Stimulated activated effector memory CD8-positive, alpha-beta T cell treated with anti-CD3 and anti-CD28 coated beads, Interleukin-12 subunit alpha, Interleukin-12 subunit beta, amount 100 ng/mL, for 72 hours (primary cell): Measurements from ENCODE around the gene PLPP3.
"Not testable (repeated sequence)": the region's sequence is repeated elsewhere in the genome, so short reads cannot be mapped to it uniquely, and the experiment has no call there.

Experiments
- ATAC-seq: fragments of 150-1000 bp; cut with Tn5 transposase; 2 replicates; pipeline ENCODE4 v1.10.0; 2021
- DNase-seq, 2 donors: peaks; one replicate each; pipeline ENCODE4 v3.0.0; 2021 to 2022; ENCODE audit warnings: low spot score in 2 of 2
- H3K27ac Mint-ChIP-seq: one replicate; pipeline ENCODE4 v1.8.0; 2022; ENCODE audit warnings: mild to moderate bottlenecking, mixed read lengths
- H3K36me3 Mint-ChIP-seq: one replicate; pipeline ENCODE4 v1.8.0; 2022; ENCODE audit warnings: mild to moderate bottlenecking, mixed read lengths
- H3K4me1 Mint-ChIP-seq: one replicate; pipeline ENCODE4 v1.8.0; 2022; ENCODE audit warnings: mixed read lengths
- H3K4me3 Mint-ChIP-seq: one replicate; pipeline ENCODE4 v1.8.0; 2022; ENCODE audit warnings: mild to moderate bottlenecking, mixed read lengths
- H3K9me3 Mint-ChIP-seq: one replicate; pipeline ENCODE4 v1.8.0; 2022; ENCODE audit warnings: mixed read lengths

PLPP3 gene

DNA sequence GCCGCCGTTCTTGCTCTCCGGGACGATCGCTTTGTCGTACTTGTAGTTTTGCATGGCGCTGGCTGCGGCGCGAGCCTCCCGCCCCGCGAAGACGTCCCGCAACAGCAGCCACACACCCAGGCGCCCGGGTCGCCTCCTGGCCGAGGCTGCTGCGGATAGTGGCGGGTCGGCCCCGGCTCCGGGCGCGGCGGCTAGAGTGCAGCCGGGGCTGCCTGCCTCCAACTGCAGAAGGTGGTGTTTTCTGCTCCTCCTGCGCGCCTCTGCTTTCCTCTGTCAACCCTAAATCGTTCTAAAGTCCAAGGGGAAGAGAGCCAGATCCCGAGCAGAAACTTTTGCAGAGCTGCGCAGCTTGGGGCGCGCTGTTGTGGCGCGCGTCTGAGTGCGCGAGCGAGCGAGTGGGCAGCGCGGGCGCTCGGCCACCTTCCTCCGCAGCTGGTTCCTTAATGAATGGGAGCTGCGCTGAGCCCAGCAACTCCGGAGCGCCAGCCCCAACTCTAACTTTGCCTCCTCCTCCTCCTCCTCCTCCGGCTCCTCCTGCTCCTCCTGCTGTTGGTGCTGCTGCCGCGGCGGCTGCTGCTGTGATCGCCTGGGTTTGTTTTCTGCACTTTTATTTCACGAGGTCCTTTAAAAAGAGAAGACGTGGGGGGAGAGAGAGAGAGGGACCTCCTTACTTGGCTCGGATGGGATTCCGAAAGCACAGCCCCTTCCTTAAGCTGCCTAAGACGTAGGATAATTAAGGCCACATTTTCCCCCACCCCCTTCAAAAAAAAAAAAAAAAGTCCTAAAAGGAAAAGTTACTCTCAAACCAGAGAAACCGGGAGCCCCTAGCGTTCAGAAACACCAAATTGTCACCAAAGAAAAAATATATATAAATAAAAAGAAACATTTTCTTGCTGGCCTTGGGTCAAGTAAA is at the start of gene PLPP3:
Gene PLPP3, minus strand, starts transcription at position 601 of the 913 bp plus-strand sequence. Its CDS starts 547 bp downstream, at position 54.
- Mint-ChIP-seq H3K27ac (no peak within 1 kb of the TSS), H3K4me3 (peak within 1 kb of the TSS; percentile 36), H3K9me3 (no peaks in the 10 kb centered on the region), H3K36me3 (no peaks in the 10 kb centered on the region), H3K4me1 (no peaks in the 10 kb centered on the region)
- ATAC-seq (peak; percentile 36), DNase-seq (no peak)

DNA sequence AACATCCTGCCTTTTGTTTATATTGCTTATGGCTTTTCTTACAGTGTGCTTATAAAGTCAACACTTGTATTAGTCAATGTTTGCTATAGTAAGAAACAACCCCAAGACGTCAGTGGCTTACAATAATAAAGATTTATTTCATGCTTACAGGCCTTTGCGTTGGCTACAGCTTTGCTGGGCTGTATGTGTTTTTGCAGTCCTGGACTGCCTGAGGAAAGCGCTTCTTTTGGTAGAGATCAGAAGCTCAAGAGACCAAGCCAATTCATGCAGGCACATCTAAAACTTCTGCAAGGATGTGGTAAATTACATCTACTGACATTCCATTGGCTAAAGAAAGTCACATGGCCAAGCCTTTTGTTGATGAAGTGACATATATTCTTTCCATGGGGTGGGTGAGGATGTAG is 48.3 kb upstream of the PLPP3 start:
- H3K27ac Mint-ChIP-seq, result no peak overlapping the region
- no peak overlapping the region for H3K4me3 Mint-ChIP-seq
- no peaks in the 10 kb centered on the region for H3K4me1 Mint-ChIP-seq
- DNase-seq (no peak), ATAC-seq (no peak)
- H3K36me3 Mint-ChIP-seq, result no peaks in the 10 kb centered on the region
- H3K9me3 Mint-ChIP-seq, result no peaks in the 10 kb centered on the region

DNA sequence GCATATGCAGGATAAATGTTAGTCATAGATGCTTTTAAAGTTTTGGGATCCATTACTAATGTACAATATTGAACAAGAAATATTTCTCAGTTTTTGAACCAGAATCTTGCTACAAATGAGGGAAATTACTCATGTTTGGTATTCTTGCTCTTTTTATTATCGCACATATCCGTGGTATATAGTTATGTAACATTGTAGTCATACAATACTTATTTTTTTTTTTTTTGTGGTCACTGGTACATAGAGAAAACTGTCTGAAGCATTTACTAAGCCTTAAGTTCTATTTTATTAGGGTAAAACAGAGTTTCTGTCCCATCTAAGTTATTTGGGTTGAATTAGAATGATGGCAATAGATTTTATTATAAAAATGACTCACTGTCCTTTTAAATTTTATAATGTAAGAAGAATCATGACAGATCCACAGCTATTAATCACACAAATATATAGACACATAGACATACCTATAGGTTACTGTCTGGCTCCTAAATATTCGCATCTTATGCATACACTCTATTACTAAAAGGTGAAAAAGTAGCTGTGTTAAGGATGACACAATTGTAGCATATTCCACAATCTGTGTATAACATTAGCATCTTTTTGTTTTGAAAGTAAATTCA is 47.8 kb upstream of the PLPP3 start:
- H3K4me1 Mint-ChIP-seq, result no peaks in the 10 kb centered on the region
- H3K36me3 Mint-ChIP-seq, result no peaks in the 10 kb centered on the region
- no peaks in the 10 kb centered on the region for H3K9me3 Mint-ChIP-seq

DNA sequence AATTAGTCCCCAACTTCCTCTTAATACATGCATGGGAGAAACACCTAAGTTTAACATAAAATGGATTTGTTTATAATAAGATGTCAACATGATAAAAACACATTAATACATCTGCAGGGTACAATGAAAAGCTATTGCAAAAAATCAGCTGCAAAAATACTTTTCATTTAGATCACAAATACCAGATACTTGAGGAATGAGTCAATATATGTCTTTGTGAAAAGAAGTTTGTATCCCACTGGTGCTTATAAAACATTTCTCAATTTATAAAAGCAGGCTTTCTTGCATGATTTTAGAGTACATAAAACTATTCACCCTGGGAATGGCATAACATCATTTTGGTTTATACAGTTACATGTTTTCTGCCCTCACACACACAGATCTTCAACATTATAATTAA is 47.2 kb upstream of the PLPP3 start:
- Mint-ChIP-seq H3K4me3 (no peak overlapping the region), H3K36me3 (no peaks in the 10 kb centered on the region), H3K4me1 (no peaks in the 10 kb centered on the region), H3K27ac (no peak overlapping the region), H3K9me3 (no peaks in the 10 kb centered on the region)
- DNase-seq (no peak), ATAC-seq (no peak)

More for the DNA sequence above, 47.8 kb upstream of the PLPP3 start:
- ATAC-seq (no peak), DNase-seq (no peak)
- Mint-ChIP-seq H3K27ac (no peak overlapping the region), H3K4me3 (no peak overlapping the region)

DNA sequence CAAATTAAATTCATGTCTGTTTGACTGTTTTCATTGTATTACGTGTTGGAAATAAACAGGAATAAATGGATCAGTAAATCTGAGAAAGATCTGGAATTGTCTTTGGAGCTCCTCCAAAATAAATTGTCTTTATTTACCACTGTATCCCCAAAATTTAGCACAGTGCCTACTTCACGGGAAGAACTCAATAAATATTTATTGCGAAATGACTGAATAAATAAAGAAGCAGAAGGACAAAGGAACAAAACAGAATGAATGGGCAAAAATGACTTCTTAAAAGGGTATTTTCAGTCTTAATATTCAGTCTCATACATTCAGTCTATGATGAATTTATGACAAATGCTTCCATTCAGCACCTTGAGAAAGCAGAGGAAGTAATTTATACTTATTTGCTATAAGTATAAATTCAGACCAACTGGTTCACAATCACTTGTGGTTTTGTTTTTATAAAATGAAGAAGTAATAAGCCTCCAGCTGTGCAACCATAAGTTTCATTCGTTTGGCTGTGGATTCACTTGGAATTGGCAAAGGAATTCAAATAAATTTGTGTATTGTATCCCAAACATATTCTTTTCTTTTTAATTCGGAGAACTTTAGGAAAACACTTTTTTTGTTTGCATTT is 46.6 kb upstream of the PLPP3 start:
- ATAC-seq (no peak), DNase-seq (no peak)
- no peak overlapping the region for H3K4me3 Mint-ChIP-seq
- no peaks in the 10 kb centered on the region for H3K9me3 Mint-ChIP-seq
- H3K27ac Mint-ChIP-seq, result no peak overlapping the region
- no peaks in the 10 kb centered on the region for H3K36me3 Mint-ChIP-seq
- no peaks in the 10 kb centered on the region for H3K4me1 Mint-ChIP-seq

DNA sequence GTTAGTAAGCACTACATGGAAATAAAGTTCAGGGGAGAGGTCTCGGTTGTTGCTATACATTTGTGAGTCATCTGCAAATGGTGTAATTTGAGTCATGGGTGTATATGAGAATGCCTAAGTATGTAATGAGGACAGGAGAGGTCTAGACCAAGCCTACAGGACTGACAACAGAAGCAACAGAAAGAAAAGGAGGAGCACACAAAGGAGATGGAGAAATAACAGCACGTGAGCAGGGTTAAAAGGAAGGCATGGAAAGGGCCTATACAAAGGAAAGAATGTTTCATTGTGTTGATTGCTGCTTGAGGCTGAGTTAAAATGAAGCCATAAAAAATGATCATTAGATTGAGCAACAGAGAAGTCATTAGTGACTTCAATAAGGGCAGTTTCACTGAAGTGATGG is 37.8 kb upstream of the PLPP3 start:
- no peak overlapping the region for H3K27ac Mint-ChIP-seq
- DNase-seq, result no peak
- ATAC-seq, result no peak

DNA sequence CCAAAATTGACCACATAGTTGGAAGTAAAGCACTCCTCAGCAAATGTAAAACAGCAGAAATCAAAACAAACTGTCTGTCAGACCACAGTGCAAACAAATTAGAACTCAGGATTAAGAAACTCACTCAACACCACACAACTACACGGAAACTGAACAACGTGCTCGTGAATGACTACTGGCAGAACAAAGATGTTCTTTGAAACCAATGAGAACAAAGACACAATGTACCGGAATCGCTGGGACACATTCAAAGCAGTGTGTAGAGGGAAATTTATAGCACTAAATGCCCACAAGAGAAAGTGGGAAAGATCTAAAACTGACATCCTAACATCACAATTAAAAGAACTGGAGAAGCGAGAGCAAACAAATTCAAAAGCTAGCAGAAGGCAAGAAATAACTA is 31.4 kb upstream of the PLPP3 start:
- DNase-seq, H3K36me3 Mint-ChIP-seq, H3K4me1 Mint-ChIP-seq, ATAC-seq, H3K27ac Mint-ChIP-seq, H3K4me3 Mint-ChIP-seq, H3K9me3 Mint-ChIP-seq: not testable (repeated sequence)

More for the DNA sequence above, 37.8 kb upstream of the PLPP3 start:
- Mint-ChIP-seq H3K4me3 (no peak overlapping the region), H3K4me1 (no peaks in the 10 kb centered on the region), H3K9me3 (peaks cover 10% of the 10 kb centered on the region), H3K36me3 (no peaks in the 10 kb centered on the region)

DNA sequence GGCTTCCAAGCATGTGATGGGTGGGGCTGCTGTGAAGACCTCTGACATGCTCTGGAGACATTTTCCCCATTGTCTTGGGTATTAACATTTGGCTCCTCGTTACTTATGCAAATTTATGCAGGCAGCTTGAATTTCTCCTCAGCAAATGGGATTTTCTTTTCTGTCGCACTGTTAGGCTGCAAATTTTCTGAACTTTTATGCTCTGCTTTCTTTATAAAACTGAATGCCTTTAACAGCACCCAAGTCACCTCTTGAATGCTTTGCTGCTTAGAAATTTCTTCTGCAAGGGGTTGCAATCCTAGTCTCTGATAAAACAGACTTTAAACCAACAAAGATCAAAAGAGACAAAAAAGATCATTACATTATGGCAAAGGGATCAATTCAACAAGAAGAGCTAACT is 30.7 kb upstream of the PLPP3 start:
- not testable (repeated sequence) for H3K36me3 Mint-ChIP-seq, H3K4me1 Mint-ChIP-seq, H3K27ac Mint-ChIP-seq, DNase-seq, H3K9me3 Mint-ChIP-seq, H3K4me3 Mint-ChIP-seq, ATAC-seq

DNA sequence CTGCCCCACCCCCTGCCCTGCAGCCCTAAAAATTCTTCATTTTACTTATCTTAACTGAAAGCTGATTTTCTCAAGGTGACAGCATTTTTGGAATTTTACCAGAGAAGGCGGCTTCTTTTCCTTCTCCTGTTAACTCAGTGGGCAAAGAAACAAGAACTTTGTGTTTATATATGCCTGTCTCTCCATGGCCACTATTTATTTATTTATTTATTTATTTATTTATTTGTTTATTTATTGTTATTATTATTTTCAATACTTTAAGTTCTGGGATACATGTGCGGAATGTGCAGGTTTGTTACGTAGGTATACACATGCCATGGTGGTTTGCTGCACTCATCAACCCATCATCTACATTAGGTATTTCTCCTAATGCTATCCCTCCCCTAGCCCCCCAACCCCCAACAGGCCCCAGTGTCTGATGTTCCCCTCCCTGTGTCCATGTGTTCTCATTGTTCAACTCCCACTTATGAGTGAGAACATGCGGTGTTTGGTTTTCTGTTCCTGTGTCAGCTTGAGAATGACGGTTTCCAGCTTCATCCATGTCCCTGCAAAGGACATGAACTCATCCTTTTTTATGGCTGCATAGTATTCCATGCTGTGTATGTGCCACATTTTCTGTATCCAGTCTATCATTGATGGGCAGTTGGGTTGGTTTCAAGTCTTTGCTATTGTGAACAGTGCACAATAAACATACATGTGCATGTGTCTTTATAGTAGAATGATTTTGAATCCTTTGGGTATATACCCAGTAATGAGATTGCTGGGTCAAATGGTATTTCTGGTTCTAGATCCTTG is 16.2 kb upstream of the PLPP3 start:
- H3K36me3 Mint-ChIP-seq, H3K9me3 Mint-ChIP-seq: not testable (repeated sequence)

DNA sequence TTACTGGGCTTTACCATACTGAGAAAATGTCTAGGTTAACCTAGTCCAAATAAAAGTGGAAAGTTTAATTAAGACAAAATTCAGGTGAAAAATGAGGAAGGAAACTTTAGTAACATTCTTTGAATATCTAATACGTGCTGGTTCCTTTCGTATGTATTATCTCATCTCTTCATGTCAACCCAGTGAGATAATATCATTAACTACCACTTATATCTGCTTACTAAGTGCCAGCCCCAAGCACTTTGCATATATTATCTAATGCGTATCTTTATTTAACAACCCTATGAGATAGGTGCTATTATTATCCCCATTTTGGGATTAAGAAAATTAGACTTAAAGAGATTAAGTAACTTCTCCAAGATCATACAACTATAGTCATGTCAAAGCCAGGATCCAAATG is 12.5 kb upstream of the PLPP3 start:
- no peaks in the 10 kb centered on the region for H3K36me3 Mint-ChIP-seq
- no peak overlapping the region for H3K27ac Mint-ChIP-seq
- no peak for ATAC-seq
- no peaks in the 10 kb centered on the region for H3K4me1 Mint-ChIP-seq
- H3K4me3 Mint-ChIP-seq, result no peak overlapping the region
- DNase-seq, result no peak
- peaks cover 3% of the 10 kb centered on the region for H3K9me3 Mint-ChIP-seq

More for the DNA sequence above, 16.2 kb upstream of the PLPP3 start:
- not testable (repeated sequence) for H3K4me3 Mint-ChIP-seq, ATAC-seq, H3K4me1 Mint-ChIP-seq, H3K27ac Mint-ChIP-seq, DNase-seq

DNA sequence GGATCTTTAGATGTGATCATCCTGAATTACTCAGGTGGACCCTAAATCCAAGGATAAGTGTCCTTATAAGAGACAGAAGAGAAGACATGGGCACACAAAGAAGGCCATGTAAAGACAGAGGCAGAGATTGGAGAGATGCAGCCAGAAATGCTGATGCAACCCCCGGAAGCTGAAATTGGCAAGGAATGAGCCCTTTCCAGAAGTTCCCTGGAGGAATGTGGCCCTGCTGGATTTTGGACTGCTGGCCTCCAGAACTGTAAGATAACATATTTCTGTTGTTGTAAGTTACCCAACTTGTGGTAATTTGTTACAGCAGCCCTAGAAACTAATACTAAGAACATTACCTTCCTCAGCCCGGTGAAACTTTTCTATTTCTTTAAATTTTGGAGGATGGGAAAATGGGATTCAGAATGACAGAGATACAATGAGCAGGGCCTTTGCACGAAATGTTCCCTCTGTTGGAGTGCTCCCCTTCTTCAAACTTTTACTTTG is 11.2 kb upstream of the PLPP3 start:
- Mint-ChIP-seq H3K36me3 (no peaks in the 10 kb centered on the region), H3K4me3 (no peak overlapping the region), H3K9me3 (peaks cover 3% of the 10 kb centered on the region), H3K4me1 (no peaks in the 10 kb centered on the region), H3K27ac (no peak overlapping the region)
- DNase-seq, result no peak
- ATAC-seq, result no peak

DNA sequence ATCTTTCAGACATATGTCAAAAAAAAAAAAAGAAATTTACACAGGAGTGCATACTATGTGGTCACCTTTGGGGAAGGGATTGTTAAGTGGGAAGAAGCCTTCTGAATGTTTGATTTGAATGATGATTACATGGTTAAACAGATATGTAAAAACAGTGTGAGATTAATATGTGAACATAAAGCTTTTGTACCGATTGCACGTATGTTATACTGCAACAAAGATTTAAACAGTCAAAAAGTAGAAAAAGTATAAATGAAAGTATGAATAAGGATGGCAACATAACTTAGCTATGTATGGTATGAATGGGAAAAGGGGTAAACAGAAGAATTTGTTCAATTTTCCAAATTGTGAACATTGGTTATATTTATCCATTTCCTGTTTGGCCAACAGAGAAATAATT is 10.0 kb upstream of the PLPP3 start:
- no peaks in the 10 kb centered on the region for H3K4me1 Mint-ChIP-seq
- H3K36me3 Mint-ChIP-seq, result no peaks in the 10 kb centered on the region
- no peak overlapping the region for H3K4me3 Mint-ChIP-seq
- no peak for DNase-seq
- no peak overlapping the region for H3K27ac Mint-ChIP-seq
- no peak for ATAC-seq
- peaks cover 3% of the 10 kb centered on the region for H3K9me3 Mint-ChIP-seq

DNA sequence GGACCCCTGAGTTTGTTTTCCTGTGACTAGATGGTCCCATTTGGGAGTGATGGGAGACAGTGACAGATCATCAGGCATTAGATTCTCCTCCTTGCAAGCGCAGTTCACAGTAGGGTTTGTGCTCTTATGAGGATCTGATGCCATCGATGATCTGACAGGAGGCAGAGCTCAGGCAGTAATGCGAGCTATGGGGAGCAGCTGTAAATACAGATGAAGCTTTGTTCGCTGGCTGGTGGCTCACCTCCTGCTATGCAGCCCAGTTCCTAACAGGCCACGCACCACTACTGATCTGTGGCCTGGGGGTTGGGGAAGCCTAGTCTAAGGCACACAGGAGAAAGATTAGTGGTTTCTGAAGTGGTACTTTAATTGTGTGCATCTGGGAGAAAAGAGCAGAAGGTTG is 7.1 kb upstream of the PLPP3 start:
- Mint-ChIP-seq H3K4me3 (no peak overlapping the region), H3K27ac (no peak overlapping the region), H3K36me3 (no peaks in the 10 kb centered on the region), H3K4me1 (no peaks in the 10 kb centered on the region), H3K9me3 (no peaks in the 10 kb centered on the region)
- DNase-seq, result no peak
- no peak for ATAC-seq

DNA sequence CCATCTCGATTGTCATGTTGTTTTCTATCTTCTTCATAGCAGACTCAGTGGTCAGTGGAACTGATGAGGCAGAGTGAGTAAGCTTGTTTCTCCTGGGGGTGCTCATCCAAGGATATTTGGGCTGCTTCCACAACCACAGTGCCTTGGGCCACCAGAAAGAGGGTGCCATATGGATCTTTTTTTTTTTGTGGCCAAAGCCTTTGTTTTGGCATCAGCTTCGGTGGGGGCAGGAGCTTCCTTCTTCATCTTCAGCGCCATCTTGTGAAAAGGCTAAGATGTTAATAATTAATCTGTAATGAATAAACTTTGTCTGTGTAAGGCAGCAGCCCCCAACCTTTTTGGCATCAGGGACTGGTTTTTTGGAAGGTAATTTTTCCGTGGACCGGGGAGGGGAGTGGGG is 6.6 kb upstream of the PLPP3 start:
- ATAC-seq (no peak), DNase-seq (no peak)
- H3K4me1 Mint-ChIP-seq, result no peaks in the 10 kb centered on the region
- no peaks in the 10 kb centered on the region for H3K36me3 Mint-ChIP-seq
- no peaks in the 10 kb centered on the region for H3K9me3 Mint-ChIP-seq
- H3K4me3 Mint-ChIP-seq, result no peak overlapping the region
- H3K27ac Mint-ChIP-seq, result no peak overlapping the region

DNA sequence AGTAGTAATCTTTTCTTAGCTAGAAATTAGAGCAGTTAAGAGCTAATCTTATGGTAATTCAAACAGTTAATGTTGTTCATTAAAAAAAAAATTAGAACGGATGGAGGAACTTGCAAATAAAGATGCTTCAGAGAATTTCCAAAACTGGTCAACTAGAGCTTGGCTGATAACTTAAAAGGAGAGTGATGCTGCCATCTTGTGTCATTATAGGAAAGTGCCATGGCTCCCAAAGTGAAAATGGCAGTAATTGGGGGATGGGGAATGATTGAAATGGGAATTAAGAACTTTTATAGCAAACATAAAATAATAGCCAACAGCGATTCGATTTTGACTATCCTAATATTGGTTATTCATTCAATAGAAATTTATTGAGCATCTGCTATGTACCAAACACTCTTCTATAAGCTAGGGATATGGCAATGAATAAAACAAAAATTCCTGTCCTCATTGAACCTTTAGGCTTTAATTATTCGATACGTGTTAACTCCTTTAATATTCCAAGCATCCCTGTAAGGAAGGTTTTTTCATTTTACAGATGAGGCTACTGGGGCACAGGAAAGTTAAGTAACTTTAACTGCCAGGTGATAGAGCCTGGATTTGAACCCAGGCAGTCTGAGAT is 5.7 kb upstream of the PLPP3 start:
- no peak overlapping the region for H3K4me3 Mint-ChIP-seq
- no peaks in the 10 kb centered on the region for H3K36me3 Mint-ChIP-seq
- no peaks in the 10 kb centered on the region for H3K9me3 Mint-ChIP-seq
- no peak overlapping the region for H3K27ac Mint-ChIP-seq
- H3K4me1 Mint-ChIP-seq, result no peaks in the 10 kb centered on the region
- no peak for ATAC-seq
- DNase-seq, result no peak
